ENCODE data around the gene MRPS12.

- no peak for TF ChIP-seq CTCF (IDR thresholded peaks at IDR 0.05)
- no peak for TF ChIP-seq ZFX (IDR thresholded peaks at IDR 0.05; ENCODE audit: borderline replicate concordance)
Measured at GRCh38 chr19:38918526-38918925, 12.2 kb upstream of the MRPS12 start.

Data from 22Rv1 (cell line).